K562 (cell line): ENCODE data around the gene PHYHD1. TPM values are rescaled to one million over a fixed set of nuclear protein-coding genes. Genes with fewer than 3 reads are reported as not detected.

Experiments
- CHD7 ChIP-seq: fragments of 200-600 bp; sonication (generic); IDR thresholded peaks from one replicate; pipeline ENCODE4 v1.6.1; 2012; ENCODE audit warnings: mild to moderate bottlenecking, low read depth, low read length, inconsistent platforms
- polyA plus RNA-seq, 8 experiments: library from polyadenylated mRNA; depleted of rRNA in 4 of 8; stranded (reverse) in 5 of 8; unstranded in 3 of 8; fragments of >200 nt; fragmentation: Nextera tagmentation in 2 of 8; fragmentation: Illumina TruSeq in 1 of 8; extraction: Ambion mirVana in 2 of 8; extraction: Trizol in 1 of 8; gene quantifications; 2 replicates each; pipeline versions ENCODE4 v1.2.1 to v1.2.3, GENCODE V29; 2011 to 2014; ENCODE audit warnings: inconsistent platforms in 1 of 8, missing spikeins in 1 of 8
- total RNA-seq, 7 experiments: library from RNA; depleted of rRNA in 6 of 7; stranded (reverse); fragments of >200 nt in 6 of 7; fragmentation: Illumina TruSeq in 2 of 7; extraction: Trizol in 2 of 7; gene quantifications; 2 replicates each; pipeline versions ENCODE4 v1.2.1 to v1.2.3, GENCODE V29; 2011 to 2021; ENCODE audit warnings: low replicate concordance in 1 of 7

The PHYHD1 gene
- total and polyA plus RNA-seq, 9 of the 15 experiments (the other 6 are each of a cell fraction or from before 2014, with no cell fraction given): 0.36 to 1.3 (median 0.80) TPM

GRCh38 chr9:128887914-128888350, 32.9 kb upstream of the PHYHD1 start (continued):
- TF ChIP-seq CHD7: no peak
